Liver (tissue), 9 donors: Measurements from ENCODE around the gene GSK3A. TPM values are rescaled to one million over a fixed set of nuclear protein-coding genes. Genes with fewer than 3 reads are reported as not detected.
A peak's percentile ranks its signal among the peaks of the same experiment; 100 is the strongest.

Experiments used
- DNase-seq: peaks from one replicate; pipeline ENCODE4 v3.0.0-alpha.2; 2017; ENCODE audit warnings: low spot score
- H3K27ac ChIP-seq, 2 donors: one replicate each; pipeline ENCODE4 v1.7.0; 2013; ENCODE audit warnings: inconsistent platforms in 2 of 2, low read length in 2 of 2, control low read depth in 1 of 2, low read depth in 1 of 2, mild to moderate bottlenecking in 1 of 2
- H3K27me3 ChIP-seq, 4 donors: one replicate each; pipeline versions ENCODE4 v1.6.1 to v1.7.0; 2013; ENCODE audit warnings: low read length in 3 of 4, inconsistent platforms in 1 of 4, mild to moderate bottlenecking in 1 of 4, moderate library complexity in 1 of 4; ENCODE audit not compliant: control insufficient read depth in 4 of 4, insufficient read depth in 4 of 4
- H3K36me3 ChIP-seq, 4 donors: one replicate each; pipeline versions ENCODE4 v1.6.1 to v1.7.0; 2013; ENCODE audit warnings: low read length in 3 of 4, mild to moderate bottlenecking in 3 of 4, low read depth in 1 of 4, moderate library complexity in 1 of 4; ENCODE audit not compliant: control insufficient read depth in 4 of 4, insufficient read depth in 3 of 4
- H3K4me1 ChIP-seq, 4 donors: one replicate each; pipeline versions ENCODE4 v1.6.1 to v1.7.0; 2013; ENCODE audit warnings: low read length in 3 of 4, mild to moderate bottlenecking in 3 of 4, moderate library complexity in 1 of 4; ENCODE audit not compliant: control insufficient read depth in 4 of 4, insufficient read depth in 4 of 4
- H3K4me3 ChIP-seq, 3 donors: one replicate each; pipeline versions ENCODE4 v1.6.1 to v1.7.0; 2013; ENCODE audit warnings: low read length in 3 of 3, control low read depth in 1 of 3, low read depth in 1 of 3, mild to moderate bottlenecking in 1 of 3
- H3K9ac ChIP-seq, 2 donors: one replicate each; pipeline ENCODE4 v1.7.0; 2013; ENCODE audit warnings: low read length in 2 of 2, mild to moderate bottlenecking in 2 of 2, moderate library complexity in 2 of 2, control low read depth in 1 of 2, low read depth in 1 of 2
- H3K9me3 ChIP-seq, 4 donors: one replicate each; pipeline versions ENCODE4 v1.6.1 to v1.7.0; 2013; ENCODE audit warnings: low read length in 3 of 4; ENCODE audit not compliant: control insufficient read depth in 4 of 4
- ATF3 ChIP-seq: IDR thresholded peaks from 2 replicates; pipeline ENCODE4 v1.6.1; 2016; ENCODE audit warnings: antibody characterized with exemption
- EGR1 ChIP-seq, 2 donors: IDR thresholded peaks; 2 replicates each; pipeline ENCODE4 v1.6.1; 2016 to 2018; ENCODE audit warnings: antibody characterized with exemption in 2 of 2, low read depth in 2 of 2
- FOXA1 ChIP-seq: IDR thresholded peaks from 2 replicates; pipeline ENCODE4 v1.6.1; 2016; ENCODE audit warnings: antibody characterized with exemption
- FOXA2 ChIP-seq: IDR thresholded peaks from 2 replicates; pipeline ENCODE4 v1.6.1; 2016; ENCODE audit warnings: antibody characterized with exemption
- GABPA ChIP-seq, 2 donors: IDR thresholded peaks in 1 of 2; conservative IDR thresholded peaks in 1 of 2; 2 replicates each; pipeline ENCODE4 v1.6.1; 2016; ENCODE audit warnings: antibody characterized with exemption in 2 of 2, mild to moderate bottlenecking in 1 of 2, moderate library complexity in 1 of 2
- HNF4G ChIP-seq: IDR thresholded peaks from 2 replicates; pipeline ENCODE4 v1.6.1; 2016; ENCODE audit warnings: antibody characterized with exemption
- JUND ChIP-seq, 2 donors: IDR thresholded peaks; 2 replicates each; pipeline ENCODE4 v1.6.1; 2016; ENCODE audit warnings: antibody characterized with exemption in 2 of 2
- MAX ChIP-seq: IDR thresholded peaks from 2 replicates; pipeline ENCODE4 v1.6.1; 2016; ENCODE audit warnings: antibody characterized with exemption
- NR2F2 ChIP-seq: IDR thresholded peaks from 2 replicates; pipeline ENCODE4 v1.6.1; 2016; ENCODE audit warnings: antibody characterized with exemption
- RAD21 ChIP-seq, 2 donors: IDR thresholded peaks; 2 replicates each; pipeline ENCODE4 v1.6.1; 2016; ENCODE audit warnings: antibody characterized with exemption in 2 of 2, mild to moderate bottlenecking in 2 of 2
- RXRA ChIP-seq, 2 donors: IDR thresholded peaks; 2 replicates each; pipeline ENCODE4 v1.6.1; 2017 to 2018; ENCODE audit warnings: antibody characterized with exemption in 2 of 2, mild to moderate bottlenecking in 1 of 2
- TAF1 ChIP-seq: conservative IDR thresholded peaks from 2 replicates; pipeline ENCODE4 v1.6.1; 2016; ENCODE audit warnings: antibody characterized with exemption, mild to moderate bottlenecking
- YY1 ChIP-seq: IDR thresholded peaks from 2 replicates; pipeline ENCODE4 v1.6.1; 2016; ENCODE audit warnings: antibody characterized with exemption, mild to moderate bottlenecking
- ZBTB33 ChIP-seq: IDR thresholded peaks from 2 replicates; pipeline ENCODE4 v1.6.1; 2016; ENCODE audit warnings: antibody characterized with exemption
- WGBS: extraction: QIAGEN DNeasy Blood & Tissue Kit; methylation state at CpG from one replicate; pipeline ENCODE4 v1.1.7; 2013; 5-methylcytosine and 5-hydroxymethylcytosine counted together
- polyA plus RNA-seq, 2 donors: library from polyadenylated mRNA; stranded (reverse) in 1 of 2; unstranded in 1 of 2; fragments of 200-250 nt in 1 of 2; fragments of >200 nt in 1 of 2; fragmentation: Nextera tagmentation in 1 of 2; extraction: Ambion mirVana in 1 of 2; gene quantifications; one replicate each; pipeline versions ENCODE4 v1.2.1 to v1.2.3, GENCODE V29; 2013 to 2015
- total RNA-seq, 2 donors: library from RNA; depleted of rRNA; stranded (reverse); fragments of >200 nt; gene quantifications; one replicate each; pipeline ENCODE4 v1.2.3, GENCODE V29; 2014
- TF ChIP-seq, protein P1 (sequence below): fragments of 150-350 bp; IDR thresholded peaks from 2 replicates; pipeline ENCODE4 v1.5.1; 2017; ENCODE audit warnings: improper control_type of control experiment, low read depth, low read length; ENCODE audit not compliant: missing input control
- donor health status: healthy.
- donor health status: healthy.
- donor health status: healthy.
- donor health status: healthy.
- donor health status: healthy.

The GSK3A gene
- total and polyA plus RNA-seq, 4 donors: 5.9 to 23.1 (median 13.0) TPM

DNA sequence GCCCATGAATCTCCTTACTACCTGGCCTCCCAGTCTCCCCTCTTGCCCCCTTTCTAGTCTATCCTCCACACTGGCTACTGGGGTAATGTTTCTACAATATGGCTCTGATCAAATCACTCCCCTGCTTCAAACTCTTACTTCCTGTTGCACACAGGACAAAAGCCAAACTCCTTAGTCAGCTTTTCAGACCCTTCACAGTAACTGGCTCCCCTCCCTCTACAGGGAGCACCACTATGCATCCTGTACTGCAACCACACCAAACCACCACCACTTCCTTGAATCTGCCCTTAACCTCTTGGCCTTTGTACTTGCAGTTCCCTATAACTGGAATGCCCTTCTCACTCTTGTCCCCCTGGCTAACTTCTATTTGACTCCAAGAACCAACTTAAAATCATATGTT lies 57.1 kb downstream of the GSK3A start:
- Histone ChIP-seq H3K9ac (no peak overlapping the region), H3K9me3 (no peaks in the 10 kb centered on the region), H3K27ac (no peak overlapping the region), H3K36me3 (no peaks in the 10 kb centered on the region), H3K4me1 (peaks cover 0 to 4% (median 0%) of the 10 kb centered on the region in 4 donors), H3K4me3 (no peak overlapping the region), H3K27me3 (peaks cover 0 to 6% (median 2%) of the 10 kb centered on the region in 4 donors)
- no peak for DNase-seq
- TF ChIP-seq EGR1 (IDR thresholded peaks at IDR 0.05; ENCODE audit: low read depth in 2 of 2) (no peak), ATF3 (no peak), GABPA (IDR thresholded peaks at IDR 0.05 in 1 of 2, conservative IDR thresholded peaks at IDR 0.05 in 1 of 2) (no peak), MAX (no peak), FOXA1 (no peak), HNF4G (no peak), RAD21 (IDR thresholded peaks at IDR 0.05) (no peak)

DNA sequence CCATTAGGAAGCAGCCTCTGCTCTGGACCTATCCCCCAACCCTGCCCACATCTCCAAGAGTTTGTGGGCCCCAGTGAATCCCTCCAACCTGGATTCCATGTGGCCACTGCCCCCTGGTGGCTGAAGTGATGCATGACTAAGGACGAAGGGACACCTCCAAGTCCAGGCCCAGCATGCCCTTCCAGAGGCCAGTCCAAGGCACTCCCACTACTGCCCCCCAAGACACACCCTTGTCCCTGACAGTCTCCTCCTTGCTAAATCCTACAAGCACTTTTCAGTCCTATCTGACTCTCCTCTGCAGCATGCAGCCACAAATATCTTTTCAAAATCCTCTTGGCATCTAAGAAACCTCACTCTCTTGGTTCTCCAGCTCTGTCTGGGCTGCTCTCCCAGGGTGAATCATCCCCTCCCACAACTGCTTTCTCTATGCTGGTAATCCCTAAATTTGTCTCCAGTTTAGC lies 58.0 kb downstream of the GSK3A start:
- Histone ChIP-seq H3K27ac (no peak overlapping the region), H3K36me3 (no peaks in the 10 kb centered on the region), H3K4me3 (no peak overlapping the region), H3K27me3 (peaks cover 0 to 12% (median 3%) of the 10 kb centered on the region in 4 donors), H3K4me1 (peaks cover 0 to 4% (median 0%) of the 10 kb centered on the region in 4 donors), H3K9me3 (no peaks in the 10 kb centered on the region), H3K9ac (no peak overlapping the region)
- TF ChIP-seq RAD21 (IDR thresholded peaks at IDR 0.05) (peak; percentile 90 to 92), YY1 (no peak), ZBTB33 (no peak), JUND (IDR thresholded peaks at IDR 0.05) (no peak), MAX (no peak), FOXA1 (no peak), FOXA2 (no peak), NR2F2 (no peak), TAF1 (no peak), HNF4G (no peak), EGR1 (IDR thresholded peaks at IDR 0.05; ENCODE audit: low read depth in 2 of 2) (no peak), RXRA (IDR thresholded peaks at IDR 0.05) (no peak), GABPA (IDR thresholded peaks at IDR 0.05 in 1 of 2, conservative IDR thresholded peaks at IDR 0.05 in 1 of 2) (no peak)
- TF ChIP-seq, protein P1, sequence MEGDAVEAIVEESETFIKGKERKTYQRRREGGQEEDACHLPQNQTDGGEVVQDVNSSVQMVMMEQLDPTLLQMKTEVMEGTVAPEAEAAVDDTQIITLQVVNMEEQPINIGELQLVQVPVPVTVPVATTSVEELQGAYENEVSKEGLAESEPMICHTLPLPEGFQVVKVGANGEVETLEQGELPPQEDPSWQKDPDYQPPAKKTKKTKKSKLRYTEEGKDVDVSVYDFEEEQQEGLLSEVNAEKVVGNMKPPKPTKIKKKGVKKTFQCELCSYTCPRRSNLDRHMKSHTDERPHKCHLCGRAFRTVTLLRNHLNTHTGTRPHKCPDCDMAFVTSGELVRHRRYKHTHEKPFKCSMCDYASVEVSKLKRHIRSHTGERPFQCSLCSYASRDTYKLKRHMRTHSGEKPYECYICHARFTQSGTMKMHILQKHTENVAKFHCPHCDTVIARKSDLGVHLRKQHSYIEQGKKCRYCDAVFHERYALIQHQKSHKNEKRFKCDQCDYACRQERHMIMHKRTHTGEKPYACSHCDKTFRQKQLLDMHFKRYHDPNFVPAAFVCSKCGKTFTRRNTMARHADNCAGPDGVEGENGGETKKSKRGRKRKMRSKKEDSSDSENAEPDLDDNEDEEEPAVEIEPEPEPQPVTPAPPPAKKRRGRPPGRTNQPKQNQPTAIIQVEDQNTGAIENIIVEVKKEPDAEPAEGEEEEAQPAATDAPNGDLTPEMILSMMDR: peak; percentile 90
- WGBS: 0% methylated on average over 1 of the region's 1 CpG
- peak; percentile 81 for DNase-seq

Other genes with a start within 250 kb of the GSK3A start
- under 1 TPM; 0.08 to 0.09 TPM for gene ATP1A3, start 248.4 kb downstream of the GSK3A start, total RNA-seq
- under 1 TPM in 1 of 2 donors, not detected in 1; 0.05 TPM for gene ATP1A3, start 248.4 kb downstream of the GSK3A start, polyA plus RNA-seq
- gene GRIK5, start 172.4 kb downstream of the GSK3A start, total RNA-seq: under 1 TPM; 0.17 to 0.42 TPM
- gene GRIK5, start 172.4 kb downstream of the GSK3A start, polyA plus RNA-seq: under 1 TPM in 1 of 2 donors, not detected in 1; 0.09 TPM
- gene ZNF574, start 166.4 kb downstream of the GSK3A start, total RNA-seq: 1 to 10 TPM; 7.3 to 7.4 TPM
- gene ZNF574, start 166.4 kb downstream of the GSK3A start, polyA plus RNA-seq: 1 to 10 TPM; 3.3 to 5.6 TPM
- 1 to 10 TPM in 1 of 2 donors, under 1 TPM in 1; 0.75 to 1.2 TPM for gene POU2F2, start 110.2 kb downstream of the GSK3A start, total RNA-seq
- gene POU2F2, start 110.2 kb downstream of the GSK3A start, polyA plus RNA-seq: 1 to 10 TPM in 1 of 2 donors, under 1 TPM in 1; 0.86 to 1.1 TPM
- 10 to 100 TPM; 18.7 to 47.1 TPM for gene DEDD2, start 24.9 kb downstream of the GSK3A start, total RNA-seq
- 10 to 100 TPM in 1 of 2 donors, 1 to 10 TPM in 1; 9.6 to 14.0 TPM for gene DEDD2, start 24.9 kb downstream of the GSK3A start, polyA plus RNA-seq
- gene ZNF526, start 22.3 kb downstream of the GSK3A start, total RNA-seq: 1 to 10 TPM; 4.9 to 8.8 TPM
- 1 to 10 TPM; 1.7 to 2.6 TPM for gene ZNF526, start 22.3 kb downstream of the GSK3A start, polyA plus RNA-seq
- 10 to 100 TPM in 1 of 2 donors, 1 to 10 TPM in 1; 8.7 to 17.1 TPM for gene ERF, start 12.5 kb upstream of the GSK3A start, total RNA-seq
- gene ERF, start 12.5 kb upstream of the GSK3A start, polyA plus RNA-seq: 10 to 100 TPM; 10.4 to 21.0 TPM
- 10 to 100 TPM; 14.1 to 21.3 TPM for gene CIC, start 26.6 kb upstream of the GSK3A start, total RNA-seq
- 10 to 100 TPM in 1 of 2 donors, 1 to 10 TPM in 1; 5.6 to 20.4 TPM for gene CIC, start 26.6 kb upstream of the GSK3A start, polyA plus RNA-seq
- gene PRR19, start 59.5 kb upstream of the GSK3A start, total RNA-seq: under 1 TPM in 1 of 2 donors, not detected in 1; 0.42 TPM
- gene PRR19, start 59.5 kb upstream of the GSK3A start, polyA plus RNA-seq: under 1 TPM; 0.27 to 0.43 TPM
- gene PAFAH1B3, start 60.0 kb upstream of the GSK3A start, total RNA-seq: 10 to 100 TPM in 1 of 2 donors, 1 to 10 TPM in 1; 2.7 to 35.8 TPM
- gene PAFAH1B3, start 60.0 kb upstream of the GSK3A start, polyA plus RNA-seq: 1 to 10 TPM; 6.4 to 6.7 TPM
- under 1 TPM in 1 of 2 donors, not detected in 1; 0.08 TPM for gene TMEM145, start 70.7 kb upstream of the GSK3A start, total RNA-seq
- gene TMEM145, start 70.7 kb upstream of the GSK3A start, polyA plus RNA-seq: under 1 TPM in 1 of 2 donors, not detected in 1; 0.02 TPM
- 10 to 100 TPM; 12.1 to 13.7 TPM for gene MEGF8, start 83.0 kb upstream of the GSK3A start, total RNA-seq
- 1 to 10 TPM; 1.2 to 6.7 TPM for gene MEGF8, start 83.0 kb upstream of the GSK3A start, polyA plus RNA-seq
- gene CNFN, start 147.7 kb upstream of the GSK3A start, total RNA-seq: not detected
- gene CNFN, start 147.7 kb upstream of the GSK3A start, polyA plus RNA-seq: 1 to 10 TPM in 1 of 2 donors, under 1 TPM in 1; 0.57 to 1.2 TPM
- gene LIPE, start 184.8 kb upstream of the GSK3A start, total RNA-seq: 1 to 10 TPM; 1.5 to 4.7 TPM
- 1 to 10 TPM in 1 of 2 donors, under 1 TPM in 1; 0.88 to 1.5 TPM for gene LIPE, start 184.8 kb upstream of the GSK3A start, polyA plus RNA-seq
- under 1 TPM in 1 of 2 donors, not detected in 1; 0.93 TPM for gene CXCL17, start 200.3 kb upstream of the GSK3A start, total RNA-seq
- gene CXCL17, start 200.3 kb upstream of the GSK3A start, polyA plus RNA-seq: under 1 TPM in 1 of 2 donors, not detected in 1; 0.10 TPM